Transverse colon (tissue), 4 donors: ENCODE data around the gene UMAD1.

Source experiments
- EP300 ChIP-seq: sonication (generic); formaldehyde crosslinking; IDR thresholded peaks from one replicate; pipeline ENCODE4 v1.6.1; 2017; ENCODE audit warnings: antibody characterized with exemption, low read depth
- POLR2A ChIP-seq: fragments of 450-650 bp; IDR thresholded peaks from one replicate; pipeline ENCODE4 v1.6.1; 2016; ENCODE audit warnings: antibody characterized with exemption, mild to moderate bottlenecking, moderate library complexity
- POLR2AphosphoS5 ChIP-seq, 3 donors: sonication (generic); formaldehyde crosslinking; IDR thresholded peaks; one replicate each; pipeline ENCODE4 v1.6.1; 2016; ENCODE audit warnings: antibody characterized with exemption in 3 of 3
- TF ChIP-seq, protein P1 (sequence below), 5 experiments: fragments of 200-600 bp in 3 of 5; fragments of 450-650 bp in 2 of 5; sonication (generic) in 3 of 5; IDR thresholded peaks; 1 replicate in 2 of 5; 2 replicates in 3 of 5; pipeline ENCODE4 v1.5.1; 2016 to 2017; ENCODE audit warnings: antibody characterized with exemption in 5 of 5, inconsistent platforms in 3 of 5, mild to moderate bottlenecking in 2 of 5, moderate library complexity in 1 of 5

DNA sequence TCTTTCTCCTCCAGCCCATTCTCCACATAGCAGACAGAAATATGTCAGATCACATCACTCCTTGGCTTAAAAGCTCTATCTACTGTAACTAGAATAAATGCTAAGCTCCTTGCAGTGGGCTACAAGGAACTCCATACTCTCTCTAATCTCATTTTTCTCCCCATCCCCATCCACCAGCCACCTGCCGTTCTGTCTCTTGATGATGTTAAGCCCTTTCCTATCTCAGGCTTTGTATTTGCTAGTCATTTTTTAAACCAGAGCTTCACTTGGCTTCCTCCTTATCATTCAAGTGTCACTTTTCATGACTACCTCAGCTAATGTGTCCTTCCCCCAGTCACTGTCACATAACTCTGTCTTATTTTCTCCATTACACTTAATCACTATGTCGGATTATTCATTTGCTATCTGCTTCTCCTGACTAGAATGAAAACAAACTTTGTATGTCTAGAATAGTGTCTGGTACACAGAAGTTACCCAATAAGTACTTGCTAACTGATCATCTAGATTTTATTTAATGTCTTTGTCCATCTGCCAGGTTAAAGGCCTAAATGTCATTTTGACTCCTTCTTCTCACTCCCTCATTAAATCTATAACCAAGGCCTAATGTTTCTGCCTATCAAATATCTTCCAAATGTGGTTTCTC, 165.1 kb downstream of the UMAD1 start:
- TF ChIP-seq, protein P1, sequence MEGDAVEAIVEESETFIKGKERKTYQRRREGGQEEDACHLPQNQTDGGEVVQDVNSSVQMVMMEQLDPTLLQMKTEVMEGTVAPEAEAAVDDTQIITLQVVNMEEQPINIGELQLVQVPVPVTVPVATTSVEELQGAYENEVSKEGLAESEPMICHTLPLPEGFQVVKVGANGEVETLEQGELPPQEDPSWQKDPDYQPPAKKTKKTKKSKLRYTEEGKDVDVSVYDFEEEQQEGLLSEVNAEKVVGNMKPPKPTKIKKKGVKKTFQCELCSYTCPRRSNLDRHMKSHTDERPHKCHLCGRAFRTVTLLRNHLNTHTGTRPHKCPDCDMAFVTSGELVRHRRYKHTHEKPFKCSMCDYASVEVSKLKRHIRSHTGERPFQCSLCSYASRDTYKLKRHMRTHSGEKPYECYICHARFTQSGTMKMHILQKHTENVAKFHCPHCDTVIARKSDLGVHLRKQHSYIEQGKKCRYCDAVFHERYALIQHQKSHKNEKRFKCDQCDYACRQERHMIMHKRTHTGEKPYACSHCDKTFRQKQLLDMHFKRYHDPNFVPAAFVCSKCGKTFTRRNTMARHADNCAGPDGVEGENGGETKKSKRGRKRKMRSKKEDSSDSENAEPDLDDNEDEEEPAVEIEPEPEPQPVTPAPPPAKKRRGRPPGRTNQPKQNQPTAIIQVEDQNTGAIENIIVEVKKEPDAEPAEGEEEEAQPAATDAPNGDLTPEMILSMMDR (IDR thresholded peaks at IDR 0.05) = no peak
- no peak for TF ChIP-seq POLR2A
- TF ChIP-seq POLR2AphosphoS5 (IDR thresholded peaks at IDR 0.05) = no peak
- no peak for TF ChIP-seq EP300
